A673 (cell line): ENCODE data around the gene ADGRG1.

Source experiments
- EZH2 ChIP-seq: fragments of 200-600 bp; sonication (generic); IDR thresholded peaks from 2 replicates; pipeline ENCODE4 v1.6.1; 2017; ENCODE audit warnings: borderline replicate concordance, low read depth, mild to moderate bottlenecking, mixed read lengths, antibody characterized with exemption, low read length; ENCODE audit not compliant: poor library complexity, severe bottlenecking
- TF ChIP-seq, protein P1 (sequence below): fragments of 300-800, 200-600 bp; sonication (generic); conservative IDR thresholded peaks from 2 replicates; pipeline ENCODE4 v1.5.1; 2017; ENCODE audit warnings: low read depth, mild to moderate bottlenecking, antibody characterized with exemption, low read length, moderate library complexity, mixed read lengths

DNA sequence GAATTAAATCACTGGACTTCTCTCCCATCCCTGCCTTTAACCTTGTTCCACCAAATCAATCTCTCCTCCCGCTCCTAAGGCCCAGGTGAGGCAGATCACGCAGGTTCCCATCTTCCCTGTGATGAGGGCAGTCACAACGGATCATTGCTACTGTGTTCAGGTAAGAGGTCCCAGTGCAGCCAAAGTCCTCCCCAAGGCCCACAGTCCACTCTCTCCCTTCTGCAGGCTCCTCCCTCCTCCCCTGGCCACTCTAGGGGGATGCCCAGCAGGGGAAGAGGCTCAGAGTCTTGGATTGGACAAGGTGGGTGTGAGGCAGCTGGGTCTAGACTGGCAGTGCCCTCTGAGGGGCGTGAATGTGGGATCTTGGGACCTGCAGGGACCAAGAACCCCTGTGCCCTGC lies 37.1 kb downstream of the ADGRG1 start:
- TF ChIP-seq, protein P1, sequence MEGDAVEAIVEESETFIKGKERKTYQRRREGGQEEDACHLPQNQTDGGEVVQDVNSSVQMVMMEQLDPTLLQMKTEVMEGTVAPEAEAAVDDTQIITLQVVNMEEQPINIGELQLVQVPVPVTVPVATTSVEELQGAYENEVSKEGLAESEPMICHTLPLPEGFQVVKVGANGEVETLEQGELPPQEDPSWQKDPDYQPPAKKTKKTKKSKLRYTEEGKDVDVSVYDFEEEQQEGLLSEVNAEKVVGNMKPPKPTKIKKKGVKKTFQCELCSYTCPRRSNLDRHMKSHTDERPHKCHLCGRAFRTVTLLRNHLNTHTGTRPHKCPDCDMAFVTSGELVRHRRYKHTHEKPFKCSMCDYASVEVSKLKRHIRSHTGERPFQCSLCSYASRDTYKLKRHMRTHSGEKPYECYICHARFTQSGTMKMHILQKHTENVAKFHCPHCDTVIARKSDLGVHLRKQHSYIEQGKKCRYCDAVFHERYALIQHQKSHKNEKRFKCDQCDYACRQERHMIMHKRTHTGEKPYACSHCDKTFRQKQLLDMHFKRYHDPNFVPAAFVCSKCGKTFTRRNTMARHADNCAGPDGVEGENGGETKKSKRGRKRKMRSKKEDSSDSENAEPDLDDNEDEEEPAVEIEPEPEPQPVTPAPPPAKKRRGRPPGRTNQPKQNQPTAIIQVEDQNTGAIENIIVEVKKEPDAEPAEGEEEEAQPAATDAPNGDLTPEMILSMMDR, result no peak
- TF ChIP-seq EZH2, result no peak
